Activated gamma-delta T cell (primary cell): ENCODE results near the gene AGBL1.
"Not testable (repeated sequence)": the region's sequence is repeated elsewhere in the genome, so short reads cannot be mapped to it uniquely, and the experiment has no call there.

Source experiments
- DNase-seq: peaks from one replicate; lab custom pipeline; 2025; lab: John Stamatoyannopoulos, UW

The AGBL1 gene

GRCh38 chr15:86082619-86083380 lies 3.1 kb downstream of the AGBL1 start:
- DNase-seq: no peak

GRCh38 chr15:86087808-86088207 lies 8.1 kb downstream of the AGBL1 start:
- no peak for DNase-seq

GRCh38 chr15:86089422-86089821 lies 9.8 kb downstream of the AGBL1 start:
- no peak for DNase-seq

GRCh38 chr15:86101818-86102217 lies 22.1 kb downstream of the AGBL1 start:
- DNase-seq: no peak

- DNase-seq: no peak
Measured at GRCh38 chr15:86103825-86104224, 24.2 kb downstream of the AGBL1 start.

- DNase-seq: no peak
Measured at GRCh38 chr15:86106306-86106705, 26.6 kb downstream of the AGBL1 start.

DNA sequence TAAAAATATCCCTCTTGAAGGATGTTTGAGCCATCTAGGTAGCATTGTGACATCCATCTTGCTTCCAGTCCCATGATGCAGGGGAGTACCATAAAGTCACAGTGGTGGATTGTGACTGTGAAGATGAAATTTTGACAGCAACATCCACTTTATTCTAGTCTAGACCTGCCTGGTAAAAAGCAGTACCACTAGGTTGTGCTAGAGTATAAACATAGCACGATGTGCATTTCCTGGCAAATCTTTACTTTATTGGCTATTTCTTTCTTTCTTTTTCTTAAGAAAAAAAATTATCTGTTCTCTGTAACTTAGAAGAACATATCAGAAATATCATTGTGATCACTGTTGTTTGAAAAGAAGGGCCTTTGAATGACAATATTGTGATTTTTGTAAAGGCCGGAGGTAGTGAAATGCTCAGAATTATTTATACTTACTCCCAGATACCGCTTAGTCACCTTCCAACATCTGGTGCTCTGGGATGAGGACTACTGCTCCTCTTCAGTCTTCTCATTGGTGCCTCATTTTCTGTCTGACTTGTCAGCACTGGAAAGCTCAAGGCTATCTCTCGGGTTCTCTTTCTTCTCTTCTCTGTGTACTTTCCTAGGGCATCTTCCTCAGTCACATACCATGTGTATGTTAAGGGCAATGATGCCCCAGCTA lies 35.6 kb downstream of the AGBL1 start:
- no peak for DNase-seq

GRCh38 chr15:86121568-86122225 lies 42.0 kb downstream of the AGBL1 start:
- DNase-seq: no peak

GRCh38 chr15:86122691-86123391 lies 43.2 kb downstream of the AGBL1 start:
- DNase-seq: not testable (repeated sequence)

DNA sequence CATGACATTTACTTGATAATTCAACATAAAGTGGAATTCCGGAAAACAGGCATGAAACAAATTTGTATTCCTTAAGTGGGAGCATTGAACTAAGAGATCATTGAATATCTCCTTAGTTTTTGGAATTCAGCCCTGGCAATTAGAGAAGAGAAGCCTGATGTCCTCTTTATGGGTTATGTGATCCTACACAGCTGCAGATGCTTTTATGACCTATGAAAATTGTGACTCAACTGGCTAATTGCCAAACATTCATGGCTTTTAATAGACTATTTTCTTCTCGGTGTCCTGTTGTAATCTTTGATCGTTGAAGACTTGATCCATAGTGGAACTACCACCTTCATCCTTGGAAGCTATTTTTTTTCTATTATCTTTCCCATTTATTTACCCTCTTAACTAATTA lies 46.1 kb downstream of the AGBL1 start:
- no peak for DNase-seq

DNA sequence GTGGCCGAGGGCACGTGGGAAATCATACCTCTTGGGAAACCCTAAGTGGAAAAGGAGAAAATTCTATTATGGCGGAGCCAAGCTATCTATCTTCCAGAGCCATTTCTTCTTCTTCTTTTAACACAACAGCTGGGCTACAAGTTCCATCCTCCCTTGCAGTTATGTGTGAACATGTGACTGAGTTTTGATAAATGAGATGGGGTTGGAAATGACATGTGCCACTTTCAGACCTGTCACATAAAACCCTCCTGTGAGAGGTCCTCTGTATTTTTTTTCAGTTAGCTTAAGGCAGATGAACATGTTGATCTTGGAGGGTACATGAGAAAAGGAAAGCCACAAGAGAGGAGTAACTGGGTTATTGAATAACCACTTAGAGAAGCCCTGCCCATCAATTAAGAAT lies 47.9 kb downstream of the AGBL1 start:
- DNase-seq: no peak

DNA sequence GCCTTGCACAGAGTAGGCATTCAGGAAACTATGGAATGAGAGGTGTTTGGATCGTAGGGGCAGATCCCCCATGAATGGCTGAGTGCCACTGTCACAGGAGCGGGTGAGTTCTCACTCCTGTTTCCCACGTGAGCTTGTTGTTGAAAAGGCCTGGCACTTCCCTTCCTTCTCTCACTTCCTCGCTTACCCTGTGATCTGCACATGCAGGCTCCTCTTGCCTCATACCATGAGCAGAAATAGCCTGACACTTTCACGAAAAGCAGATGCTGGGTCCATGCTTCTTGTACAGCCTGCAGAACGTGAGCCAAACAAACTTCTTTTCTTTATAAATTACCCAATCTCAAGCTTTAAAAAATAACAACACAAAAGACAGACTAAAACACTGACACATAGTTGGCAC lies 55.4 kb downstream of the AGBL1 start:
- no peak for DNase-seq

DNA sequence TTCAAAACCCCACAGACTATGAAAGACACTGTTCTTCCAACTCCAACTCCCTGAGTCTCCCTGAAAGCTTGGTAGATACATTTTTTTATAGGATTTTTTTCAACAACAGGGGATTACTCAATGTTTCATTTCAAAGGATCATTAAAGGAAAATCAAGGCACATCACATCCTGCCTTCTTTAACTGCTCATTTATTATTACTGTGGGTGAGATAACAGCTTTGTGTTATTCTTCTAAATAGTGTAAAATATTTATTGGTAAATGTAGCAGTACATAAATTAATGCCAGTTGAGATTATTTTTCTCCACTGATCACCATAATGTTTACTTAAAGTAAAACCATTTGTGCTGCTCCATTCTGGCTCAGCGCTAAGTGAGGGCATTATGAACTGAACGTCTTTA lies 57.2 kb downstream of the AGBL1 start:
- no peak for DNase-seq

- no peak for DNase-seq
Measured at GRCh38 chr15:86138798-86139197, 59.1 kb downstream of the AGBL1 start.

GRCh38 chr15:86139828-86140227 lies 60.2 kb downstream of the AGBL1 start:
- no peak for DNase-seq

DNA sequence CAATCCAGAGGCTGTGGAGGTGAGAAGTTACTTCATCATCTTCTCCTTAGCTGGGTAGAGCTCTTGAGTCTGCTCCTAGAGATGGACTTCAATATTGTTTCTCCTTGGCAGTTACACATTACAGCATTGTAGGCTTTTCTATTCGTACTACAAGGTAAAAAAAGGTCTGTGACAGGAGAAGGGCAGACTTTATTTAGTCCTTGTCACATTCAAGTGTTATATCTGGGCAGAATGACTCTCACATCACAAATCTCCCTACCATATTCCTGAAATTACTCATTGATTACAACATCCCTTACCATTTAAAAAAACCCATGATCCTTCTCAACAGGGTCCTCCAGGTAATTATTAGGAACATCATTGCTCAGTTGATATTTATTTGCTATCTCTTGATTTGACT lies 75.0 kb downstream of the AGBL1 start:
- no peak for DNase-seq

GRCh38 chr15:86155551-86155950 lies 75.9 kb downstream of the AGBL1 start:
- DNase-seq: no peak

DNA sequence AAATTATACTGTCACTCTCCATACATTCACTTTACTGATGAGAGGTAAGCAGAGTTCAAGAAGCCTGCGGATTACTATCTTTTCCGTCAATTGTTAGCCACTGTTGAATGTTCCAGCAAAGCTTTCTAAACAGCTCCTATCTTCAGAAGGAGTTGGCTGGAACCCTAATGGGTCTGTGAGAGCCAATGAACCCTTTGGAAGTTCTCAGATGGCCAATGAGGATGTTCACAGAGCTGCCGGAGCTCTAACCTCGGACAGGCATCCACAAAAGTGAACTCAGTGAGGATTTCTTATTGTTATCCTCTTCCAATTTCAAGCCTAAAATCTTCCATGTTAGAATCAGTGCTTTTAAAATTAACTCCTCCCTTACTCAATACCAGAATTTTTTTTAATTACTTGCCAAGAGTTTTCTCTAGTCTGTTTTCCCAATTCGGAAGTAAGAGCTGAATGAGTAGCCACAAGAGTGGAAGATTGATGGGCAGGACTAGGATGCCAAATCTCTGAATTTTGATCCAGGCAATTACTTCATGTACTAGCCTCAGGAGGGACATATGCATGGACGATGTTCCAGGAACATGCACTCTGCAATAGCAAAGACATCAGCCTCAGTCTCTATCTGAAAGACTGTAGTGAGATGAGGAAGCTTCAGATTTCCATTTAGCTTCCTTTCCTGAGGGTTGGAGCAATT lies 78.1 kb downstream of the AGBL1 start:
- DNase-seq: no peak

- no peak for DNase-seq
Measured at GRCh38 chr15:86159468-86159867, 79.8 kb downstream of the AGBL1 start.

DNA sequence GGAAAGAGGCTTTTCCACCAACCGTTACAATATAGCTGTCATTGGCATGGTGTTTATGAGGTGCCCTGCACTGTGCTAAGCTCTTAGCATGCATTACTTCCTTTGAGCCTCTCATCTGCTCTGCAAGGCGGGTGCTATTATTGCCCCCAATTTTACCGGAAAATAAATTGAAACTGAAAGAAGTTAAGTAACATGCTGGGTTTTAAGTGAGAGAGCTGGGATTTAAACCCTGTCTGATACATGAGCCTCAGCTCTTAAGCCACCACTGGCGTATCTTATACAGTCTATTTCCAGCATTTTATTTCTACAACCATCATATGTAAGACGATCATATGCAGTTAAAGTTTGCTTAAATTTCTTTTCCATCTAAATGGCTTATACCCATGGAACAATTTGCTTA lies 81.6 kb downstream of the AGBL1 start:
- no peak for DNase-seq

DNA sequence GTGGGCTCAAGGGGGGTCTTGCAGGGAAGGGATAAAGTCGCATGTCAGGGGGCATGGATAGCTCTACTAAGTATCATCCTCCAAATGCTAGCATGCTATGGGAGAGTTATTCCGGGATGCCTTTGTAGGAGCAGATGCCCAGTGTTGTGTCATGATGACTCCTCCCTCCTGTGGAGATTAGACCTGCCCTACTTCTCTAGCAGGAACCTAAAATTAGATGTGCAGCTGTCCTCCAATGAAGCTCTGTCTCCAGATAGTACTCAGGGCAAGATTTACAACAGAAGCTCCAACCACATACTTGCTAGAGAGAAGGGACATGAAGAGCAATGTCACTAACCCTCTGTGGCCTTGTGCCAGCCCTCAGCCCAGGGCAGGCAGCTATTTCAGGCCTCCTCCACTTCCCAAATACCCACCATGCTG lies 82.5 kb downstream of the AGBL1 start:
- DNase-seq: no peak

DNA sequence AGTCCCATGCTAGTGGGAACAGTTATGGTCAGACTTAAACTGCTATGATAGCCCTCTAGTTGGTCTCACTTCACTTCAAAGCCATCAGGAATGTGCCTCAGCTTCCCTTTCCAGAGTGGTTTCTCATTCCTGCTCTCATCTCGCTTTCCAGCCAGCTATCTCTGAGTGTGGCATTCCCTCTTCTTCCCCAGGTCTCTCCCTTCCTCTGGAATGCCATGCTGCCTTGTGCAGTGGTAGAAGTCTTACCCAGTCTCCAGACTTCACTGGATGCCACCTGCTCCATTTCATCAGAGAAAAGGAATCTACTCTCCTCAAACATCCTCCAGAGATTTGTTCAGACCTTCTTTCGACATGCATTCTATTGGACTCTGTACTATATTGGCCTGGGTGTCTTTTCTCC lies 83.0 kb downstream of the AGBL1 start:
- no peak for DNase-seq
